GM23338 (cell line): Measurements from ENCODE around the gene REST. TPM values are rescaled to one million over a fixed set of nuclear protein-coding genes. Genes with fewer than 3 reads are reported as not detected.

Source experiments
- ATAC-seq: fragments of 200-7000 bp; cut with Tn5 transposase; 3 replicates; pipeline ENCODE4 v1.9.1; 2020
- DNase-seq: peaks from one replicate; pipeline ENCODE4 v3.0.0-alpha.2; 2015; ENCODE audit warnings: low spot score
- H2AFZ ChIP-seq: fragments of 200-600 bp; sonication (generic); 2 replicates; pipeline ENCODE4 v1.8.0; 2016; ENCODE audit warnings: antibody characterized with exemption, mild to moderate bottlenecking, moderate library complexity
- H3F3A ChIP-seq: fragments of 200-600 bp; sonication (generic); replicated peaks from 2 replicates; pipeline ENCODE4 v1.8.0; 2017; ENCODE audit warnings: antibody characterized with exemption, mixed run types, low read depth
- H3K27ac ChIP-seq: fragments of 200-600 bp; sonication (generic); 2 replicates; pipeline ENCODE4 v1.6.1; 2016; ENCODE audit warnings: low read depth
- H3K27me3 ChIP-seq: fragments of 200-600 bp; sonication (generic); 2 replicates; pipeline ENCODE4 v1.8.0; 2016; ENCODE audit warnings: mild to moderate bottlenecking, mixed run types, moderate library complexity; ENCODE audit not compliant: insufficient read depth
- H3K36me3 ChIP-seq: fragments of 200-600 bp; sonication (generic); 2 replicates; pipeline ENCODE4 v1.8.0; 2016; ENCODE audit warnings: mild to moderate bottlenecking; ENCODE audit not compliant: insufficient read depth
- H3K4me1 ChIP-seq: fragments of 200-600 bp; sonication (generic); 2 replicates; pipeline ENCODE4 v1.8.0; 2016; ENCODE audit warnings: mild to moderate bottlenecking, moderate library complexity; ENCODE audit not compliant: insufficient read depth
- H3K4me2 ChIP-seq: fragments of 200-600 bp; sonication (generic); 2 replicates; pipeline ENCODE4 v1.7.1; 2017; ENCODE audit warnings: mixed run types
- H3K4me3 ChIP-seq: fragments of 200-600 bp; sonication (generic); 2 replicates; pipeline ENCODE4 v1.6.1; 2016; ENCODE audit warnings: mixed run types
- H3K79me2 ChIP-seq: fragments of 200-600 bp; sonication (generic); replicated peaks from 2 replicates; pipeline ENCODE4 v1.8.0; 2017; ENCODE audit warnings: mild to moderate bottlenecking; ENCODE audit not compliant: insufficient read depth
- H3K9me2 ChIP-seq: fragments of 200-600 bp; sonication (generic); 2 replicates; pipeline ENCODE4 v1.8.0; 2017; ENCODE audit not compliant: insufficient read depth
- H4K20me1 ChIP-seq: fragments of 200-600 bp; sonication (generic); replicated peaks from 2 replicates; pipeline ENCODE4 v1.8.0; 2017; ENCODE audit warnings: mild to moderate bottlenecking; ENCODE audit not compliant: insufficient read depth
- H3K27ac Mint-ChIP-seq: 2 replicates; pipeline ENCODE4 v1.8.0; 2020; ENCODE audit warnings: inconsistent platforms, mild to moderate bottlenecking, moderate library complexity, mixed read lengths
- H3K27me3 Mint-ChIP-seq: 3 replicates; pipeline ENCODE4 v1.8.0; 2022; ENCODE audit warnings: low read depth, mild to moderate bottlenecking, moderate library complexity, mixed read lengths, inconsistent platforms; ENCODE audit not compliant: insufficient read depth, poor library complexity
- H3K36me3 Mint-ChIP-seq: 3 replicates; pipeline ENCODE4 v1.8.0; 2021; ENCODE audit warnings: low read depth, mild to moderate bottlenecking, inconsistent platforms, moderate library complexity, mixed read lengths
- H3K4me1 Mint-ChIP-seq: 3 replicates; pipeline ENCODE4 v1.8.0; 2020; ENCODE audit warnings: mild to moderate bottlenecking, inconsistent platforms, mixed read lengths
- H3K4me3 Mint-ChIP-seq: 3 replicates; pipeline ENCODE4 v1.8.0; 2021; ENCODE audit warnings: moderate library complexity, mild to moderate bottlenecking, inconsistent platforms, mixed read lengths
- H3K9me3 Mint-ChIP-seq: 3 replicates; pipeline ENCODE4 v1.8.0; 2020; ENCODE audit warnings: moderate library complexity, mild to moderate bottlenecking, inconsistent platforms, mixed read lengths
- CREB1 ChIP-seq: fragments of 250-450 bp; sonication (Bioruptor Pico); IDR thresholded peaks from 2 replicates; pipeline ENCODE4 v1.5.0; 2020; ENCODE audit warnings: low read depth, mild to moderate bottlenecking, moderate library complexity
- EZH2 ChIP-seq: fragments of 200-600 bp; sonication (generic); IDR thresholded peaks from one replicate; pipeline ENCODE4 v1.8.0; 2017; ENCODE audit warnings: antibody characterized with exemption, mild to moderate bottlenecking, low read depth; ENCODE audit not compliant: unreplicated experiment
- EZH2phosphoT487 ChIP-seq: fragments of 200-600 bp; sonication (generic); IDR thresholded peaks from one replicate; pipeline ENCODE4 v1.8.1; 2018; ENCODE audit warnings: antibody characterized with exemption; ENCODE audit not compliant: unreplicated experiment
- JUNB ChIP-seq: IDR thresholded peaks from one replicate; pipeline ENCODE4 v1.6.1; 2016; ENCODE audit warnings: antibody characterized with exemption; ENCODE audit not compliant: unreplicated experiment
- NANOG ChIP-seq: IDR thresholded peaks from 2 replicates; pipeline ENCODE4 v1.6.1; 2016; ENCODE audit warnings: antibody characterized with exemption, borderline replicate concordance
- POLR2AphosphoS5 ChIP-seq: IDR thresholded peaks from 2 replicates; pipeline ENCODE4 v1.6.1; 2016; ENCODE audit warnings: antibody characterized with exemption, low read depth
- STAT1 ChIP-seq: IDR thresholded peaks from one replicate; pipeline ENCODE4 v1.6.1; 2016; ENCODE audit warnings: antibody characterized with exemption; ENCODE audit not compliant: unreplicated experiment
- ZNF114 ChIP-seq: fragments of 250-450 bp; sonication (Bioruptor Pico); IDR thresholded peaks from 2 replicates; pipeline ENCODE4 v1.5.0; 2020; ENCODE audit warnings: mild to moderate bottlenecking, moderate library complexity
- ZNF331 ChIP-seq: fragments of 250-450 bp; sonication (Bioruptor Pico); IDR thresholded peaks from 2 replicates; pipeline ENCODE4 v1.5.0; 2020; ENCODE audit warnings: low read depth, mild to moderate bottlenecking, moderate library complexity
- polyA plus RNA-seq: library from polyadenylated mRNA; unstranded; fragments of >200 nt; fragmentation: Nextera tagmentation; extraction: Ambion mirVana; gene quantifications from 2 replicates; pipeline ENCODE4 v1.2.1, GENCODE V29; 2016
- total RNA-seq: library from RNA; depleted of rRNA; stranded (reverse); fragments of >200 nt; shearing (Covaris generic); gene quantifications from 2 replicates; pipeline ENCODE4 v1.2.3, GENCODE V29; 2014
- TF ChIP-seq, protein P1 (sequence below), 2 experiments: fragments of 200-600 bp in 1 of 2; sonication (generic) in 1 of 2; conservative IDR thresholded peaks; 2 replicates each; pipeline versions ENCODE4 v1.5.1 to v1.6.1; 2016 to 2017; ENCODE audit warnings: antibody characterized with exemption in 2 of 2, low read depth in 2 of 2, mild to moderate bottlenecking in 2 of 2, moderate library complexity in 1 of 2
- TF ChIP-seq, protein P2 (sequence below): IDR thresholded peaks from 2 replicates; pipeline ENCODE4 v1.6.1; 2016; ENCODE audit warnings: antibody characterized with exemption
- TF ChIP-seq, protein P3 (sequence below): fragments of 250-450 bp; sonication (Bioruptor Pico); IDR thresholded peaks from 2 replicates; pipeline ENCODE4 v1.5.0; 2020; ENCODE audit warnings: mild to moderate bottlenecking, moderate library complexity
- TF ChIP-seq, protein P4 (sequence below): IDR thresholded peaks from one replicate; pipeline ENCODE4 v1.6.1; 2018; ENCODE audit warnings: antibody characterized with exemption; ENCODE audit not compliant: unreplicated experiment

Gene REST
- total and polyA plus RNA-seq, 2 experiments from 2014 or later = 44.7 to 61.5 TPM

DNA sequence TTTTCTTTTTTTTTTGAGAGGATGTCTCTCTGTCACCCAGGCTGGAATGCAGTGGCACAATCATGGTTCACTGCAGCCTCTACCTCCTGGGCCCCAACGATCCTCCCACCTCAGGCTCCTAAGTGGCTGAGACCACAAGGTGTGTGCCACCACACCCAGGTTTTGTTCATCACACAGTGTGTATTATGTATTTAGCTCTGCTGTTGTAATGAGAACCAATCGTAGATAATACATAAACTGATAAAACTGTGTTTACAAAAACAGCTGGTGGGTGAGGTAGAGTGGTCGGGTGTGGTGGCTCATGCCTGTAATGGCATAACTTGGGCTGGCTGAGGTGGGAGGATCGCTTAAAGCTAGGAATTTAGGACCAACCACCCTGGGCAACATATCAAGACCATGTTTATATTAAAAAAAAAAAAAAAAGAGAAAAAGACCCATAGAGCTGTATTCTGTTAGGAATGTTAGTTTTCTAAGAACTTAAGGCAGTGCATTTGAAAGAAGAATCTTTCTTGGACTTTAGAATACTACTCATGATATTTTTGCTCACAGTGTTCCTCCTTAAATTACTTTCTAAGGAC lies 105.9 kb downstream of the REST start:
- peaks cover 75% of the 10 kb centered on the region for H3K36me3 Mint-ChIP-seq
- ATAC-seq (no peak), DNase-seq (no peak)
- Histone ChIP-seq H3F3A (no peaks in the 10 kb centered on the region), H3K4me1 (no peaks in the 10 kb centered on the region), H3K27ac (no peak overlapping the region), H3K27me3 (no peaks in the 10 kb centered on the region), H2AFZ (no peak overlapping the region), H3K9me2 (no peaks in the 10 kb centered on the region), H3K4me2 (no peak overlapping the region), H3K36me3 (peaks cover 56% of the 10 kb centered on the region), H4K20me1 (peaks cover 17% of the 10 kb centered on the region; the same call in 1 of the 2 replicates), H3K4me3 (no peak overlapping the region), H3K79me2 (no peaks in the 10 kb centered on the region; the same call in 1 of the 2 replicates)
- H3K4me1 Mint-ChIP-seq = no peaks in the 10 kb centered on the region
- TF ChIP-seq STAT1 = no peak
- no peak for TF ChIP-seq POLR2AphosphoS5
- TF ChIP-seq, protein P1, sequence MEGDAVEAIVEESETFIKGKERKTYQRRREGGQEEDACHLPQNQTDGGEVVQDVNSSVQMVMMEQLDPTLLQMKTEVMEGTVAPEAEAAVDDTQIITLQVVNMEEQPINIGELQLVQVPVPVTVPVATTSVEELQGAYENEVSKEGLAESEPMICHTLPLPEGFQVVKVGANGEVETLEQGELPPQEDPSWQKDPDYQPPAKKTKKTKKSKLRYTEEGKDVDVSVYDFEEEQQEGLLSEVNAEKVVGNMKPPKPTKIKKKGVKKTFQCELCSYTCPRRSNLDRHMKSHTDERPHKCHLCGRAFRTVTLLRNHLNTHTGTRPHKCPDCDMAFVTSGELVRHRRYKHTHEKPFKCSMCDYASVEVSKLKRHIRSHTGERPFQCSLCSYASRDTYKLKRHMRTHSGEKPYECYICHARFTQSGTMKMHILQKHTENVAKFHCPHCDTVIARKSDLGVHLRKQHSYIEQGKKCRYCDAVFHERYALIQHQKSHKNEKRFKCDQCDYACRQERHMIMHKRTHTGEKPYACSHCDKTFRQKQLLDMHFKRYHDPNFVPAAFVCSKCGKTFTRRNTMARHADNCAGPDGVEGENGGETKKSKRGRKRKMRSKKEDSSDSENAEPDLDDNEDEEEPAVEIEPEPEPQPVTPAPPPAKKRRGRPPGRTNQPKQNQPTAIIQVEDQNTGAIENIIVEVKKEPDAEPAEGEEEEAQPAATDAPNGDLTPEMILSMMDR (conservative IDR thresholded peaks at IDR 0.05; ENCODE audit: low read depth in 2 of 2) = no peak
- TF ChIP-seq, protein P2, sequence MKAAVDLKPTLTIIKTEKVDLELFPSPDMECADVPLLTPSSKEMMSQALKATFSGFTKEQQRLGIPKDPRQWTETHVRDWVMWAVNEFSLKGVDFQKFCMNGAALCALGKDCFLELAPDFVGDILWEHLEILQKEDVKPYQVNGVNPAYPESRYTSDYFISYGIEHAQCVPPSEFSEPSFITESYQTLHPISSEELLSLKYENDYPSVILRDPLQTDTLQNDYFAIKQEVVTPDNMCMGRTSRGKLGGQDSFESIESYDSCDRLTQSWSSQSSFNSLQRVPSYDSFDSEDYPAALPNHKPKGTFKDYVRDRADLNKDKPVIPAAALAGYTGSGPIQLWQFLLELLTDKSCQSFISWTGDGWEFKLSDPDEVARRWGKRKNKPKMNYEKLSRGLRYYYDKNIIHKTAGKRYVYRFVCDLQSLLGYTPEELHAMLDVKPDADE = no peak
- TF ChIP-seq, protein P3, sequence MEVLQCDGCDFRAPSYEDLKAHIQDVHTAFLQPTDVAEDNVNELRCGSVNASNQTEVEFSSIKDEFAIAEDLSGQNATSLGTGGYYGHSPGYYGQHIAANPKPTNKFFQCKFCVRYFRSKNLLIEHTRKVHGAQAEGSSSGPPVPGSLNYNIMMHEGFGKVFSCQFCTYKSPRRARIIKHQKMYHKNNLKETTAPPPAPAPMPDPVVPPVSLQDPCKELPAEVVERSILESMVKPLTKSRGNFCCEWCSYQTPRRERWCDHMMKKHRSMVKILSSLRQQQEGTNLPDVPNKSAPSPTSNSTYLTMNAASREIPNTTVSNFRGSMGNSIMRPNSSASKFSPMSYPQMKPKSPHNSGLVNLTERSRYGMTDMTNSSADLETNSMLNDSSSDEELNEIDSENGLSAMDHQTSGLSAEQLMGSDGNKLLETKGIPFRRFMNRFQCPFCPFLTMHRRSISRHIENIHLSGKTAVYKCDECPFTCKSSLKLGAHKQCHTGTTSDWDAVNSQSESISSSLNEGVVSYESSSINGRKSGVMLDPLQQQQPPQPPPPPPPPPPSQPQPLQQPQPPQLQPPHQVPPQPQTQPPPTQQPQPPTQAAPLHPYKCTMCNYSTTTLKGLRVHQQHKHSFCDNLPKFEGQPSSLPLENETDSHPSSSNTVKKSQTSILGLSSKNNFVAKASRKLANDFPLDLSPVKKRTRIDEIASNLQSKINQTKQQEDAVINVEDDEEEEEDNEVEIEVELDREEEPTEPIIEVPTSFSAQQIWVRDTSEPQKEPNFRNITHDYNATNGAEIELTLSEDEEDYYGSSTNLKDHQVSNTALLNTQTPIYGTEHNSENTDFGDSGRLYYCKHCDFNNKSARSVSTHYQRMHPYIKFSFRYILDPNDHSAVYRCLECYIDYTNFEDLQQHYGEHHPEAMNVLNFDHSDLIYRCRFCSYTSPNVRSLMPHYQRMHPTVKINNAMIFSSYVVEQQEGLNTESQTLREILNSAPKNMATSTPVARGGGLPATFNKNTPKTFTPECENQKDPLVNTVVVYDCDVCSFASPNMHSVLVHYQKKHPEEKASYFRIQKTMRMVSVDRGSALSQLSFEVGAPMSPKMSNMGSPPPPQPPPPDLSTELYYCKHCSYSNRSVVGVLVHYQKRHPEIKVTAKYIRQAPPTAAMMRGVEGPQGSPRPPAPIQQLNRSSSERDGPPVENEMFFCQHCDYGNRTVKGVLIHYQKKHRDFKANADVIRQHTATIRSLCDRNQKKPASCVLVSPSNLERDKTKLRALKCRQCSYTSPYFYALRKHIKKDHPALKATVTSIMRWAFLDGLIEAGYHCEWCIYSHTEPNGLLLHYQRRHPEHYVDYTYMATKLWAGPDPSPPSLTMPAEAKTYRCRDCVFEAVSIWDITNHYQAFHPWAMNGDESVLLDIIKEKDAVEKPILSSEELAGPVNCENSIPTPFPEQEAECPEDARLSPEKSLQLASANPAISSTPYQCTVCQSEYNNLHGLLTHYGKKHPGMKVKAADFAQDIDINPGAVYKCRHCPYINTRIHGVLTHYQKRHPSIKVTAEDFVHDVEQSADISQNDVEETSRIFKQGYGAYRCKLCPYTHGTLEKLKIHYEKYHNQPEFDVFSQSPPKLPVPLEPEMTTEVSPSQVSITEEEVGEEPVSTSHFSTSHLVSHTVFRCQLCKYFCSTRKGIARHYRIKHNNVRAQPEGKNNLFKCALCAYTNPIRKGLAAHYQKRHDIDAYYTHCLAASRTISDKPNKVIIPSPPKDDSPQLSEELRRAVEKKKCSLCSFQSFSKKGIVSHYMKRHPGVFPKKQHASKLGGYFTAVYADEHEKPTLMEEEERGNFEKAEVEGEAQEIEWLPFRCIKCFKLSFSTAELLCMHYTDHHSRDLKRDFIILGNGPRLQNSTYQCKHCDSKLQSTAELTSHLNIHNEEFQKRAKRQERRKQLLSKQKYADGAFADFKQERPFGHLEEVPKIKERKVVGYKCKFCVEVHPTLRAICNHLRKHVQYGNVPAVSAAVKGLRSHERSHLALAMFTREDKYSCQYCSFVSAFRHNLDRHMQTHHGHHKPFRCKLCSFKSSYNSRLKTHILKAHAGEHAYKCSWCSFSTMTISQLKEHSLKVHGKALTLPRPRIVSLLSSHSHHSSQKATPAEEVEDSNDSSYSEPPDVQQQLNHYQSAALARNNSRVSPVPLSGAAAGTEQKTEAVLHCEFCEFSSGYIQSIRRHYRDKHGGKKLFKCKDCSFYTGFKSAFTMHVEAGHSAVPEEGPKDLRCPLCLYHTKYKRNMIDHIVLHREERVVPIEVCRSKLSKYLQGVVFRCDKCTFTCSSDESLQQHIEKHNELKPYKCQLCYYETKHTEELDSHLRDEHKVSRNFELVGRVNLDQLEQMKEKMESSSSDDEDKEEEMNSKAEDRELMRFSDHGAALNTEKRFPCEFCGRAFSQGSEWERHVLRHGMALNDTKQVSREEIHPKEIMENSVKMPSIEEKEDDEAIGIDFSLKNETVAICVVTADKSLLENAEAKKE (CRISPR knock-in tag) = no peak
- no peak for TF ChIP-seq EZH2phosphoT487
- TF ChIP-seq, protein P4, sequence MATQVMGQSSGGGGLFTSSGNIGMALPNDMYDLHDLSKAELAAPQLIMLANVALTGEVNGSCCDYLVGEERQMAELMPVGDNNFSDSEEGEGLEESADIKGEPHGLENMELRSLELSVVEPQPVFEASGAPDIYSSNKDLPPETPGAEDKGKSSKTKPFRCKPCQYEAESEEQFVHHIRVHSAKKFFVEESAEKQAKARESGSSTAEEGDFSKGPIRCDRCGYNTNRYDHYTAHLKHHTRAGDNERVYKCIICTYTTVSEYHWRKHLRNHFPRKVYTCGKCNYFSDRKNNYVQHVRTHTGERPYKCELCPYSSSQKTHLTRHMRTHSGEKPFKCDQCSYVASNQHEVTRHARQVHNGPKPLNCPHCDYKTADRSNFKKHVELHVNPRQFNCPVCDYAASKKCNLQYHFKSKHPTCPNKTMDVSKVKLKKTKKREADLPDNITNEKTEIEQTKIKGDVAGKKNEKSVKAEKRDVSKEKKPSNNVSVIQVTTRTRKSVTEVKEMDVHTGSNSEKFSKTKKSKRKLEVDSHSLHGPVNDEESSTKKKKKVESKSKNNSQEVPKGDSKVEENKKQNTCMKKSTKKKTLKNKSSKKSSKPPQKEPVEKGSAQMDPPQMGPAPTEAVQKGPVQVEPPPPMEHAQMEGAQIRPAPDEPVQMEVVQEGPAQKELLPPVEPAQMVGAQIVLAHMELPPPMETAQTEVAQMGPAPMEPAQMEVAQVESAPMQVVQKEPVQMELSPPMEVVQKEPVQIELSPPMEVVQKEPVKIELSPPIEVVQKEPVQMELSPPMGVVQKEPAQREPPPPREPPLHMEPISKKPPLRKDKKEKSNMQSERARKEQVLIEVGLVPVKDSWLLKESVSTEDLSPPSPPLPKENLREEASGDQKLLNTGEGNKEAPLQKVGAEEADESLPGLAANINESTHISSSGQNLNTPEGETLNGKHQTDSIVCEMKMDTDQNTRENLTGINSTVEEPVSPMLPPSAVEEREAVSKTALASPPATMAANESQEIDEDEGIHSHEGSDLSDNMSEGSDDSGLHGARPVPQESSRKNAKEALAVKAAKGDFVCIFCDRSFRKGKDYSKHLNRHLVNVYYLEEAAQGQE = no peak
- no peak for TF ChIP-seq EZH2
- TF ChIP-seq JUNB = no peak
- TF ChIP-seq NANOG = no peak
- no peak for TF ChIP-seq ZNF331 (CRISPR knock-in tag)
- TF ChIP-seq CREB1 (CRISPR knock-in tag) = no peak
- TF ChIP-seq ZNF114 = no peak
- H3K9me3 Mint-ChIP-seq = no peaks in the 10 kb centered on the region
- H3K27ac Mint-ChIP-seq = no peak overlapping the region
- no peak overlapping the region for H3K4me3 Mint-ChIP-seq
- no peaks in the 10 kb centered on the region for H3K27me3 Mint-ChIP-seq
